Activated CD4-positive, alpha-beta memory T cell treated with anti-CD3 and anti-CD28 coated beads, Interleukin-2, amount 10 ng/mL, durations not matched to agents 7 days and 5 days (primary cell): ENCODE data around the gene BHLHA9. TPM values are rescaled to one million over a fixed set of nuclear protein-coding genes. Genes with fewer than 3 reads are reported as not detected.
A peak's percentile ranks its signal among the peaks of the same experiment; 100 is the strongest.

Experiments used
- CTCF ChIA-PET: fragments of 350-600 bp; sonication (Branson Sonifier 250); formaldehyde crosslinking; loops from one replicate; lab custom pipeline; 2021; ENCODE audit warnings: antibody characterized with exemption, inconsistent platforms; lab: Charles Lee
- POLR2A ChIA-PET: fragments of 350-600 bp; sonication (Branson Sonifier 250); formaldehyde crosslinking; loops from one replicate; lab custom pipeline; 2021; ENCODE audit warnings: antibody characterized with exemption; lab: Charles Lee
- DNase-seq: peaks from one replicate; pipeline ENCODE4 v3.0.0-alpha.2; 2020
- H3K27ac Mint-ChIP-seq: one replicate; pipeline ENCODE4 v1.8.0; 2021; ENCODE audit warnings: mild to moderate bottlenecking, mixed read lengths
- H3K27me3 Mint-ChIP-seq: one replicate; pipeline ENCODE4 v1.8.0; 2021; ENCODE audit warnings: mixed read lengths
- H3K36me3 Mint-ChIP-seq: one replicate; pipeline ENCODE4 v1.8.0; 2021; ENCODE audit warnings: low read depth, mixed read lengths
- H3K4me1 Mint-ChIP-seq: one replicate; pipeline ENCODE4 v1.8.0; 2021; ENCODE audit warnings: mixed read lengths
- H3K4me3 Mint-ChIP-seq: one replicate; pipeline ENCODE4 v1.8.0; 2021; ENCODE audit warnings: mild to moderate bottlenecking, mixed read lengths
- H3K9me3 Mint-ChIP-seq: one replicate; pipeline ENCODE4 v1.8.0; 2021; ENCODE audit warnings: mixed read lengths
- total RNA-seq, 2 experiments: library from RNA; stranded (reverse); gene quantifications; one replicate each; pipeline ENCODE4 v1.2.3, GENCODE V29; 2021

The BHLHA9 gene
- total RNA-seq = not detected

GRCh38 chr17:1270210-1271029, at the start of gene BHLHA9:
BHLHA9 (plus strand) TSS chr17:1270444; CDS start chr17:1270564, 120 bp downstream.
- DNase-seq = no peak
- Mint-ChIP-seq H3K4me3 (no peak within 1 kb of the TSS), H3K27me3 (peaks cover 30% of the 10 kb centered on the region), H3K36me3 (no peaks in the 10 kb centered on the region), H3K9me3 (no peaks in the 10 kb centered on the region), H3K27ac (no peak within 1 kb of the TSS), H3K4me1 (peaks cover 24% of the 10 kb centered on the region)
- CTCF ChIA-PET = interaction anchor here (1.0 to 1.5 kb wide), 2 partner anchors 10 to 19 kb away, joined by 3 to 6 read pairs; no protein-coding TSS in a partner anchor
- POLR2A ChIA-PET = interaction anchor here (0.8 kb wide), 1 partner anchor 24 kb away, joined by 3 read pairs; no protein-coding TSS in a partner anchor

- no peaks in the 10 kb centered on the region for H3K4me1 Mint-ChIP-seq
- no peaks in the 10 kb centered on the region for H3K9me3 Mint-ChIP-seq
- CTCF ChIA-PET = no interaction called here
- POLR2A ChIA-PET = no interaction called here
- DNase-seq = no peak
- peaks cover 13% of the 10 kb centered on the region for H3K27me3 Mint-ChIP-seq
- H3K36me3 Mint-ChIP-seq = no peaks in the 10 kb centered on the region
- H3K4me3 Mint-ChIP-seq = no peak overlapping the region
- no peak overlapping the region for H3K27ac Mint-ChIP-seq
Observed at GRCh38 chr17:1221209-1221608, 49.0 kb upstream of the BHLHA9 start.

GRCh38 chr17:1222321-1222720, 47.9 kb upstream of the BHLHA9 start:
- Mint-ChIP-seq H3K27me3 (peaks cover 22% of the 10 kb centered on the region), H3K9me3 (no peaks in the 10 kb centered on the region), H3K4me1 (peaks cover 3% of the 10 kb centered on the region), H3K4me3 (no peak overlapping the region), H3K27ac (no peak overlapping the region), H3K36me3 (no peaks in the 10 kb centered on the region)
- ChIA-PET CTCF (no interaction called here), POLR2A (no interaction called here)
- no peak for DNase-seq

- no peak overlapping the region for H3K27ac Mint-ChIP-seq
- ChIA-PET POLR2A (no interaction called here), CTCF (no interaction called here)
- peaks cover 2% of the 10 kb centered on the region for H3K36me3 Mint-ChIP-seq
- no peak overlapping the region for H3K4me3 Mint-ChIP-seq
- H3K4me1 Mint-ChIP-seq = peaks cover 6% of the 10 kb centered on the region
- DNase-seq = no peak
- H3K27me3 Mint-ChIP-seq = peaks cover 32% of the 10 kb centered on the region
- no peaks in the 10 kb centered on the region for H3K9me3 Mint-ChIP-seq
Observed at GRCh38 chr17:1223662-1224061, 46.6 kb upstream of the BHLHA9 start.

- POLR2A ChIA-PET = interaction anchor here (0.6 kb wide), 1 partner anchor 168 kb away, joined by 3 read pairs; no protein-coding TSS in a partner anchor
- Mint-ChIP-seq H3K27ac (no peak overlapping the region), H3K9me3 (no peaks in the 10 kb centered on the region), H3K36me3 (peaks cover 2% of the 10 kb centered on the region), H3K4me1 (peaks cover 6% of the 10 kb centered on the region), H3K4me3 (no peak overlapping the region), H3K27me3 (peaks cover 28% of the 10 kb centered on the region)
- CTCF ChIA-PET = no interaction called here
- DNase-seq = no peak
Observed at GRCh38 chr17:1224330-1224729, 45.9 kb upstream of the BHLHA9 start.

- H3K4me1 Mint-ChIP-seq = peaks cover 12% of the 10 kb centered on the region
- no peak for DNase-seq
- ChIA-PET POLR2A (no interaction called here), CTCF (no interaction called here)
- no peak overlapping the region for H3K4me3 Mint-ChIP-seq
- H3K9me3 Mint-ChIP-seq = no peaks in the 10 kb centered on the region
- H3K27me3 Mint-ChIP-seq = peaks cover 31% of the 10 kb centered on the region
- peaks cover 5% of the 10 kb centered on the region for H3K36me3 Mint-ChIP-seq
- H3K27ac Mint-ChIP-seq = no peak overlapping the region
Observed at GRCh38 chr17:1226308-1226707, 43.9 kb upstream of the BHLHA9 start.

- H3K4me3 Mint-ChIP-seq = no peak overlapping the region
- POLR2A ChIA-PET = interaction anchor here (1.8 kb wide), 1 partner anchor 21 kb away, joined by 5 read pairs; no protein-coding TSS in a partner anchor
Observed at GRCh38 chr17:1227365-1227764, 42.9 kb upstream of the BHLHA9 start.

GRCh38 chr17:1227917-1228780, 42.1 kb upstream of the BHLHA9 start:
- H3K4me3 Mint-ChIP-seq = peak overlapping the region; percentile 65
- H3K27me3 Mint-ChIP-seq = peaks cover 45% of the 10 kb centered on the region
- no peak for DNase-seq
- POLR2A ChIA-PET = interaction anchor here (0.9 to 2.0 kb wide), 4 partner anchors 22 to 30 kb away, joined by 3 to 5 read pairs (median 4); no protein-coding TSS in a partner anchor
- H3K27ac Mint-ChIP-seq = no peak overlapping the region
- peaks cover 16% of the 10 kb centered on the region for H3K4me1 Mint-ChIP-seq
- no peaks in the 10 kb centered on the region for H3K9me3 Mint-ChIP-seq
- CTCF ChIA-PET = interaction anchor here (1.0 kb wide), 1 partner anchor 170 kb away, joined by 3 read pairs; no protein-coding TSS in a partner anchor
- peaks cover 5% of the 10 kb centered on the region for H3K36me3 Mint-ChIP-seq

More at GRCh38 chr17:1227365-1227764, 42.9 kb upstream of the BHLHA9 start:
- no peak for DNase-seq
- H3K9me3 Mint-ChIP-seq = no peaks in the 10 kb centered on the region
- no peak overlapping the region for H3K27ac Mint-ChIP-seq
- peaks cover 16% of the 10 kb centered on the region for H3K4me1 Mint-ChIP-seq
- peaks cover 5% of the 10 kb centered on the region for H3K36me3 Mint-ChIP-seq
- peaks cover 41% of the 10 kb centered on the region for H3K27me3 Mint-ChIP-seq
- CTCF ChIA-PET = no interaction called here

GRCh38 chr17:1228781-1229348, 41.4 kb upstream of the BHLHA9 start:
- Mint-ChIP-seq H3K27ac (no peak overlapping the region), H3K4me3 (no peak overlapping the region), H3K9me3 (no peaks in the 10 kb centered on the region), H3K27me3 (peaks cover 45% of the 10 kb centered on the region), H3K36me3 (peaks cover 5% of the 10 kb centered on the region), H3K4me1 (peaks cover 16% of the 10 kb centered on the region)
- ChIA-PET POLR2A (interaction anchor here (0.7 to 2.0 kb wide), 7 partner anchors 10 to 31 kb away, joined by 3 to 5 read pairs (median 3); no protein-coding TSS in a partner anchor), CTCF (interaction anchor here (0.7 to 1.0 kb wide), 3 partner anchors 28 to 170 kb away, joined by 3 to 4 read pairs (median 4); no protein-coding TSS in a partner anchor)
- DNase-seq = no peak

GRCh38 chr17:1229349-1229899, 40.8 kb upstream of the BHLHA9 start:
- no peaks in the 10 kb centered on the region for H3K9me3 Mint-ChIP-seq
- H3K27me3 Mint-ChIP-seq = peaks cover 49% of the 10 kb centered on the region
- ChIA-PET CTCF (interaction anchor here (0.7 to 1.0 kb wide), 3 partner anchors 14 to 30 kb away, joined by 3 to 4 read pairs (median 4); no protein-coding TSS in a partner anchor), POLR2A (interaction anchor here (0.7 to 2.0 kb wide), 5 partner anchors 10 to 31 kb away, joined by 3 to 5 read pairs (median 3); no protein-coding TSS in a partner anchor)
- peaks cover 5% of the 10 kb centered on the region for H3K36me3 Mint-ChIP-seq
- H3K4me3 Mint-ChIP-seq = peak overlapping the region; percentile 53
- peaks cover 16% of the 10 kb centered on the region for H3K4me1 Mint-ChIP-seq
- H3K27ac Mint-ChIP-seq = no peak overlapping the region
- peak; percentile 51 for DNase-seq

- ChIA-PET POLR2A (interaction anchor here (1.0 to 2.0 kb wide), 3 partner anchors 9 to 32 kb away, joined by 3 to 5 read pairs (median 4); no protein-coding TSS in a partner anchor), CTCF (interaction anchor here (0.7 to 0.9 kb wide), 2 partner anchors 13 to 29 kb away, joined by 3 to 4 read pairs; no protein-coding TSS in a partner anchor)
- DNase-seq = no peak
- H3K4me3 Mint-ChIP-seq = peak overlapping the region; percentile 78
- H3K9me3 Mint-ChIP-seq = no peaks in the 10 kb centered on the region
- no peak overlapping the region for H3K27ac Mint-ChIP-seq
- H3K4me1 Mint-ChIP-seq = peaks cover 16% of the 10 kb centered on the region
- peaks cover 5% of the 10 kb centered on the region for H3K36me3 Mint-ChIP-seq
- H3K27me3 Mint-ChIP-seq = peaks cover 51% of the 10 kb centered on the region
Observed at GRCh38 chr17:1229900-1230501, 40.2 kb upstream of the BHLHA9 start.
